Psoas muscle (tissue), 8 donors: Measurements from ENCODE around the gene ITPR1. TPM values are rescaled to one million over a fixed set of nuclear protein-coding genes. Genes with fewer than 3 reads are reported as not detected.
A peak's percentile ranks its signal among the peaks of the same experiment; 100 is the strongest.

Experiments used
- ATAC-seq, 4 donors: fragments of 200-7000 bp; cut with Tn5 transposase; one replicate each; pipeline ENCODE4 v1.9.1; 2020; ENCODE audit warnings: moderate library complexity in 3 of 4, mild to moderate bottlenecking in 2 of 4
- DNase-seq, 2 donors: peaks; one replicate each; pipeline ENCODE4 v3.0.0-alpha.2; 2020
- H3K27ac ChIP-seq: fragments of 200-600 bp; one replicate; pipeline ENCODE4 v1.8.0; 2022
- H3K27me3 ChIP-seq, 3 donors: fragments of 200-600 bp in 1 of 3; one replicate each; pipeline versions ENCODE4 v1.6.1 to v1.8.0; 2013 to 2022; ENCODE audit warnings: low read length in 2 of 3, mild to moderate bottlenecking in 2 of 3, moderate library complexity in 1 of 3; ENCODE audit not compliant: insufficient read depth in 3 of 3
- H3K36me3 ChIP-seq, 2 donors: fragments of 200-600 bp in 1 of 2; one replicate each; pipeline versions ENCODE4 v1.6.1 to v1.8.0; 2013 to 2022; ENCODE audit warnings: low read depth in 1 of 2, mild to moderate bottlenecking in 1 of 2, moderate library complexity in 1 of 2; ENCODE audit not compliant: insufficient read depth in 1 of 2
- H3K4me1 ChIP-seq: fragments of 200-600 bp; one replicate; pipeline ENCODE4 v1.8.0; 2022
- H3K4me3 ChIP-seq: fragments of 200-600 bp; one replicate; pipeline ENCODE4 v1.8.0; 2022; ENCODE audit warnings: mild to moderate bottlenecking
- H3K9me3 ChIP-seq: fragments of 200-600 bp; one replicate; pipeline ENCODE4 v1.8.0; 2022
- WGBS, 3 donors: extraction: QIAGEN DNeasy Blood & Tissue Kit; methylation state at CpG; one replicate each; pipeline versions ENCODE4 v1.1.6 to v1.1.7; 2013; 5-methylcytosine and 5-hydroxymethylcytosine counted together
- intact Hi-C, 2 donors: fragments of 100-400 bp; cut with DNase I; formaldehyde crosslinking; loops; one replicate each; pipeline versions ENCODE4 v1.11.0 to v1.14.2; 2022
- polyA plus RNA-seq, 3 donors: library from polyadenylated mRNA; stranded (reverse); fragments of 200-250 nt; gene quantifications; one replicate each; pipeline ENCODE4 v1.2.3, GENCODE V29; 2013
- total RNA-seq, 4 donors: library from RNA; stranded (reverse); fragmentation: NEBNext Ultra II Directional in 2 of 4; extraction: Animal tissue kit (Norgen Biotek cat#: 25700) in 2 of 4; gene quantifications; one replicate each; pipeline versions ENCODE4 v1.2.1 to v1.2.4, GENCODE V29; 2021 to 2023
- TF ChIP-seq, protein P1 (sequence below): fragments of 200-600 bp; IDR thresholded peaks from one replicate; pipeline ENCODE4 v1.8.0; 2022; ENCODE audit warnings: antibody characterized with exemption
- donor health status: healthy with polysubstance abuse.
- donor health status: DM: no; HTN: no; CAD: no; lungs with moderate emphysema.
- donor health status: Bipolar disorder and iron deficiency.
- donor health status: healthy.
- donor health status: DM: yes; HTN: yes; CAD: no.
- donor health status: DM: no; HTN: no; CAD: no.
- donor health status: DM: no; HTN: no; CAD: no.
- donor health status: DM: yes; HTN: yes; CAD: no.

Gene ITPR1
- total and polyA plus RNA-seq, 7 donors, result 4.4 to 9.2 (median 8.8) TPM

DNA sequence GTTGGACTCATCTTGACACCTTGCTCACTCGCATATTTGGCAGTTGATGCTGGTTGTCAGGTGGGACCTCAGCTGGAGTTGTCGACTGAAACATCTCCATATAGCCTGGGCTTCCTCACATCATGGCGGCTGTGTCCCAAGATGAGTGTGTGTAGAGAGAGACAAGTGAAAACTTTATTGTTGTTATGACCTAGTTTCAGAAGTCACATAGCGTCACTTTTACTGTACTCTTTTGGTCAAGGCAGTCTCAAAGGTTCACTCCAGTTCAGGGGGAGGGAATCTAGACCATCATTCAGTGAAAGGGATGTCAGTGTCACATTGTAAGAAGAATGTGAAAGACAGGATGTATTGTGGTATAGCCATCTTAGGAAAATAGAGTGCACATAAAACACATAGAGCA is 214.2 kb downstream of the ITPR1 start:
- no peak for ATAC-seq
- H3K4me1 ChIP-seq, result peaks cover 3% of the 10 kb centered on the region
- H3K27me3 ChIP-seq, result no peaks in the 10 kb centered on the region
- intact Hi-C loops, result no loop called here
- 95 to 97% (median 97%) methylated on average over 4 of the region's 4 CpGs for WGBS, 3 donors
- no peak for DNase-seq
- H3K4me3 ChIP-seq, result no peak overlapping the region
- TF ChIP-seq, protein P1, sequence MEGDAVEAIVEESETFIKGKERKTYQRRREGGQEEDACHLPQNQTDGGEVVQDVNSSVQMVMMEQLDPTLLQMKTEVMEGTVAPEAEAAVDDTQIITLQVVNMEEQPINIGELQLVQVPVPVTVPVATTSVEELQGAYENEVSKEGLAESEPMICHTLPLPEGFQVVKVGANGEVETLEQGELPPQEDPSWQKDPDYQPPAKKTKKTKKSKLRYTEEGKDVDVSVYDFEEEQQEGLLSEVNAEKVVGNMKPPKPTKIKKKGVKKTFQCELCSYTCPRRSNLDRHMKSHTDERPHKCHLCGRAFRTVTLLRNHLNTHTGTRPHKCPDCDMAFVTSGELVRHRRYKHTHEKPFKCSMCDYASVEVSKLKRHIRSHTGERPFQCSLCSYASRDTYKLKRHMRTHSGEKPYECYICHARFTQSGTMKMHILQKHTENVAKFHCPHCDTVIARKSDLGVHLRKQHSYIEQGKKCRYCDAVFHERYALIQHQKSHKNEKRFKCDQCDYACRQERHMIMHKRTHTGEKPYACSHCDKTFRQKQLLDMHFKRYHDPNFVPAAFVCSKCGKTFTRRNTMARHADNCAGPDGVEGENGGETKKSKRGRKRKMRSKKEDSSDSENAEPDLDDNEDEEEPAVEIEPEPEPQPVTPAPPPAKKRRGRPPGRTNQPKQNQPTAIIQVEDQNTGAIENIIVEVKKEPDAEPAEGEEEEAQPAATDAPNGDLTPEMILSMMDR, result no peak
- H3K27ac ChIP-seq, result no peak overlapping the region
- peaks cover 7 to 25% of the 10 kb centered on the region in 2 donors for H3K36me3 ChIP-seq
- no peaks in the 10 kb centered on the region for H3K9me3 ChIP-seq

DNA sequence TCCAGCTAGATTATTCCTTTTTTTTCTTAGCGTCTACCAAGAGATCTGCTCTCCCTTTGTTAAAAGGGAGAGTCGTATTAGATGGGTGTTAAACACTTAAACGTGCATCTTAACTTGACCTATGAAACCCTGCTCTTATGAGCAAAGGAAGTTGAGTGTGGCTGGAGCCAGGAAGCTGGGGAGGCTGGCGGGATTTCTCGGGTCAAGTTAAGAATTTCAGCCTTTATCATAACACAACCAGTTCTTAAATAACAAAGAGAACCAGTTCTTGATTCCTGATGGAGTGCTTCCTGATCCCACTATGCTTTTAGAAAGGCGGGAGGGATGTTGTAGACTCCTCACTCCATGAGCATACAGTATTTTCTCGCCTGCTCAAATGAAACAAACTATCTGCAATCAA is 215.1 kb downstream of the ITPR1 start:
- Histone ChIP-seq H3K4me1 (peaks cover 3% of the 10 kb centered on the region), H3K4me3 (no peak overlapping the region), H3K27me3 (no peaks in the 10 kb centered on the region), H3K9me3 (no peaks in the 10 kb centered on the region), H3K27ac (no peak overlapping the region), H3K36me3 (peaks cover 8 to 19% of the 10 kb centered on the region in 2 donors)
- 53 to 61% (median 61%) methylated on average over 7 of the region's 7 CpGs for WGBS, 3 donors
- DNase-seq (no peak), ATAC-seq (no peak)
- TF ChIP-seq, protein P1, result no peak
- intact Hi-C loops, result no loop called here

DNA sequence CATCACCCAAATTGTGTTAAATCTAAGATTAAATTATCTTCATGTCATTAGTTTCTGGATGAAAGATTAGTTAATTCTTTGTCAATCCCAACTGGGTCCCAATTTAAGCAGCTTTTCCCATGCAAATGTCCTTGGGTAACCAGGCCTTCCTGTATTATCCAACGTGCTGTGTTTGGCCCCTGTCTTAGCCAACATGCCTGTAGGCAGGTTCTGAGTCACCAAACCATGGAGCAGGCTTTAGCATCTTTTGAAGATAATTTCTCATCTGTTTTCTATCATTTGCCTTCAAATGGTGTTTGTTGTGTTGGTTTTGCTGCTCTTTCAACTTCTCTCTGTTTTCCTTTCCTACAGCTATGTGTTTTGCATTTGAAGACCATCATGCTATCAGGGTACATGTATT is 216.2 kb downstream of the ITPR1 start:
- Histone ChIP-seq H3K27ac (no peak overlapping the region), H3K27me3 (no peaks in the 10 kb centered on the region), H3K36me3 (peaks cover 8 to 14% of the 10 kb centered on the region in 2 donors), H3K9me3 (no peaks in the 10 kb centered on the region), H3K4me1 (peaks cover 3% of the 10 kb centered on the region), H3K4me3 (no peak overlapping the region)
- TF ChIP-seq, protein P1, result no peak
- WGBS, 3 donors, result 28 to 52% (median 37%) methylated on average over 1 of the region's 1 CpG
- intact Hi-C loops, result no loop called here
- DNase-seq (no peak), ATAC-seq (no peak)

DNA sequence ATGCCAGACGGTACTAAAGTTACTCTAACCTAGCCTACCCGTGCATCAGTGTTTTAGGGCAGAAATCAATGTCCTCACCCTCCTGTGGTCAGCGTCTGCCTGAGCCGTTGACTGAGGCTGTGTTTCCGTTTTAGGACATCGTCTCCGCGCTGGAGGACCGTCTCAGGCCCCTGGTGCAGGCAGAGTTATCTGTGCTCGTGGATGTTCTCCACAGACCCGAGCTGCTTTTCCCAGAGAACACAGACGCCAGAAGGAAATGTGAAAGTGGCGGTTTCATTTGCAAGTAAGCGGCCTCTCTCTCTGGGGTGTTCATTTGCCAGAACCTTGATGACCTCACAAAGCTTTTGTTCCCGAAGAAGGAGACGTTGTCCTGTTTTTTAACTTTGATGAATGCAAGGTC is 217.0 kb downstream of the ITPR1 start:
- H3K27me3 ChIP-seq, result no peaks in the 10 kb centered on the region
- H3K36me3 ChIP-seq, result peaks cover 8 to 14% of the 10 kb centered on the region in 2 donors
- H3K4me1 ChIP-seq, result peaks cover 3% of the 10 kb centered on the region
- no peak for DNase-seq
- no peak overlapping the region for H3K27ac ChIP-seq
- 82 to 86% (median 85%) methylated on average over 16 of the region's 16 CpGs for WGBS, 3 donors
- ATAC-seq, result no peak
- TF ChIP-seq, protein P1, result no peak
- no peak overlapping the region for H3K4me3 ChIP-seq
- H3K9me3 ChIP-seq, result no peaks in the 10 kb centered on the region
- intact Hi-C loops, result loop anchor here (2.0 to 10.0 kb wide), 6 partner anchors 267 to 485 kb away; partner anchors contain the start of gene ARL8B (in 1 of the 2)

DNA sequence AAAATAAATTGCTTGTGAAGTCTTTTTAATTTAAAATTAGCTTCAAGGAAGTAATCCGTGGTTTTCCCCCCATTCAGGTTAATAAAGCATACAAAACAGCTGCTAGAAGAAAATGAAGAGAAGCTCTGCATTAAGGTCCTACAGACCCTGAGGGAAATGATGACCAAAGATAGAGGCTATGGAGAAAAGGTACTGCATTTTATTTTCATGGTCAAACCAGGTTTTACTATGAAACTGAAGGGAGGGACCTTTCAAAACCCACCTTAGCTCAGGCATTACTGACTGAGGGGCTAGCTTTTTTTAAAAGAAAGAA is 218.5 kb downstream of the ITPR1 start:
- H3K36me3 ChIP-seq, result peaks cover 4 to 8% of the 10 kb centered on the region in 2 donors
- ATAC-seq (peak in 3 of 4 donors; percentile 16 to 49 (median 22)), DNase-seq (no peak)
- intact Hi-C loops, result loop anchor here (1.0 to 10.0 kb wide), 7 partner anchors 265 to 483 kb away; partner anchors contain the start of gene ARL8B (in 1 of the 2)
- TF ChIP-seq, protein P1, result no peak
- H3K4me3 ChIP-seq, result no peak overlapping the region
- no peaks in the 10 kb centered on the region for H3K9me3 ChIP-seq
- H3K4me1 ChIP-seq, result peaks cover 3% of the 10 kb centered on the region
- 0 to 2% (median 0%) methylated on average over 1 of the region's 1 CpG for WGBS, 3 donors
- H3K27ac ChIP-seq, result no peak overlapping the region
- no peaks in the 10 kb centered on the region for H3K27me3 ChIP-seq
